PC-3 (cell line): ENCODE measurements around the gene RMI2.

Source experiments
- CTCF ChIP-seq: fragments of 300-600 bp; sonication (generic); conservative IDR thresholded peaks from 2 replicates; pipeline ENCODE4 v1.5.1; 2017; ENCODE audit warnings: antibody characterized with exemption, low read depth, mild to moderate bottlenecking, low read length
- EZH2phosphoT487 ChIP-seq: fragments of 300-600 bp; sonication (generic); IDR thresholded peaks from 2 replicates; pipeline ENCODE4 v1.6.1; 2018; ENCODE audit warnings: mild to moderate bottlenecking, antibody characterized with exemption, low read length, borderline replicate concordance

DNA sequence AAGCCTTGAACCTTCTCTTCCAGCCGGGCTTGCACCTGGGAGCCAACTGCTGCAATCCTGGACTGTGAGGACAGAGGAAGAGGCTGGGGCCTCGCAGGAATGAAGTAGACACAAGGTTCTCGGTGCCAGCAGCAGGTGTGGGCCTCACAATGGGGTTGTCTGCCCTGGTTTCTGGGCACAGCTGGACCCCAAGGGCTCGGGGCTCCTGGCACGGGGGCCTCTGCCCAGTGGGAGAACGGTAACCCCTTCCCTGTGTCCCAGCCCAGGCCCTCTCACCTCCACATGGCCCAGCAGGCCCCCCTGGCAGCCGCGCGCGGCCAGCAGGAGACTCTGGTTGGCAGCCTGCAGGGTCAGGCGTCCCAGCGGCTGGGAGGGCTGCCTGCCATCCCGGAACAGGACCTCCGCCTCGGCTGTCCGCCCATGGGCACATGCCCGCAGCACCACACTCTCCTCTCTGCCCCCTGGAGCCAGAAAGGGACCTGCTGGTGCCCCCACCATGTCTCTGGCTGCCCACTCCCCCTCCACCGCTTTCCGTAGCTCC lies 46.9 kb downstream of the RMI2 start:
- TF ChIP-seq CTCF (no peak), EZH2phosphoT487 (no peak)
